PFSK-1 (cell line): ENCODE results near the gene MAFG.

Experiments used
- FOXP2 ChIP-seq: optimal IDR thresholded peaks from 2 replicates; pipeline ENCODE3; 2011; ENCODE audit warnings: borderline replicate concordance, control low read depth, inconsistent platforms; ENCODE audit not compliant: insufficient read depth; ENCODE audit errors: extremely low read length, extremely low read depth
- REST ChIP-seq, 2 experiments: IDR thresholded peaks; 2 replicates each; pipeline versions ENCODE4 v1.6.1 to v1.8.0; 2011 to 2012; ENCODE audit warnings: low read depth in 2 of 2, low read length in 2 of 2, control low read depth in 1 of 2, inconsistent platforms in 1 of 2, mild to moderate bottlenecking in 1 of 2, moderate library complexity in 1 of 2; ENCODE audit not compliant: insufficient read depth in 1 of 2
- SIN3A ChIP-seq: IDR thresholded peaks from 2 replicates; pipeline ENCODE4 v1.6.1; 2012; ENCODE audit warnings: mild to moderate bottlenecking, low read length, moderate library complexity, borderline replicate concordance; ENCODE audit not compliant: insufficient read depth

GRCh38 chr17:81878294-81878693, 49.2 kb downstream of the MAFG start:
- TF ChIP-seq REST (IDR thresholded peaks at IDR 0.05; ENCODE audit: insufficient read depth in 1 of 2, low read depth in 2 of 2, low read length in 2 of 2) (no peak), FOXP2 (no peak), SIN3A (no peak)
